Measurements from ENCODE around the gene MOGAT1.

MOGAT1 gene, protein sequence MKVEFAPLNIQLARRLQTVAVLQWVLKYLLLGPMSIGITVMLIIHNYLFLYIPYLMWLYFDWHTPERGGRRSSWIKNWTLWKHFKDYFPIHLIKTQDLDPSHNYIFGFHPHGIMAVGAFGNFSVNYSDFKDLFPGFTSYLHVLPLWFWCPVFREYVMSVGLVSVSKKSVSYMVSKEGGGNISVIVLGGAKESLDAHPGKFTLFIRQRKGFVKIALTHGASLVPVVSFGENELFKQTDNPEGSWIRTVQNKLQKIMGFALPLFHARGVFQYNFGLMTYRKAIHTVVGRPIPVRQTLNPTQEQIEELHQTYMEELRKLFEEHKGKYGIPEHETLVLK

DNA sequence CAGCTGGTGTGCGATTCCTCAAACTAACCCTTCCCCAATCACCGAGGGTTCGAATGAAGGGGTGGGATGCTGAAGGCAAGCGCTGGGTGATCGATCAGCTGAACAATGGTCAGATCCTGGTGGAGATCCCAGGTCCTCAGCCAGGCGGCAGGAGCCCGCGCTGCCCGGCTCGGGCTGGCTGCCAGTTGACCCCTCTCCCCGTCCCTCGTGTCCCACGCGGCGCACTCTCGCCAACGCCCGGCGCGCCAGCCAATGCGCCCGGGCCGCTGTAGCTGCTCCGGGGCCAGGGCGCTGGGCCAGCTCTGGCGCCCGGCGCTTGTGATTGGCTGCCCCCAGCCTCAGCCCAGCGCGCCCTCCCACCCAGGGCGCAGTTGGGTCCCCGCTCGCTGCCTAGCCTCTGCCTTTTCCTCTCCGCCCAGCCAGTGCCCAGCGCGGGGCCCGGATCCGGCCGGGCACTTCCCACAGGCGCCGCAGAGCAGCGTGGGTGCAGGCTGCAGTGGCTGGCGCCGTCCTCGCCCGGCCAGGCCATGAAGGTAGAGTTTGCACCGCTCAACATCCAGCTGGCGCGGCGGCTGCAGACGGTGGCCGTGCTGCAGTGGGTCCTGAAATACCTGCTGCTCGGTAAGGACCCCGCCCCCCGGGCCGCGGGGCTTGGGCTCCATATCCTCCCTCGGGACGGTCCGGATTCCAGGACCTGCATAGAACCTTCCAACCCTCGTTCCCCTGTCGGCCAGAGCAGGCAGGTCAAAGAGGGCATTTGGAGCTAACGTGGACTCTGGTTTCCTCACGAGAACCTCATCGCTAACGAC lies at the start of gene MOGAT1:
Gene MOGAT1, plus strand, starts transcription at position 400 of the 809 bp plus-strand sequence. Its CDS starts 128 bp downstream, at position 528.
- peak; percentile 6 for DNase-seq

DNA sequence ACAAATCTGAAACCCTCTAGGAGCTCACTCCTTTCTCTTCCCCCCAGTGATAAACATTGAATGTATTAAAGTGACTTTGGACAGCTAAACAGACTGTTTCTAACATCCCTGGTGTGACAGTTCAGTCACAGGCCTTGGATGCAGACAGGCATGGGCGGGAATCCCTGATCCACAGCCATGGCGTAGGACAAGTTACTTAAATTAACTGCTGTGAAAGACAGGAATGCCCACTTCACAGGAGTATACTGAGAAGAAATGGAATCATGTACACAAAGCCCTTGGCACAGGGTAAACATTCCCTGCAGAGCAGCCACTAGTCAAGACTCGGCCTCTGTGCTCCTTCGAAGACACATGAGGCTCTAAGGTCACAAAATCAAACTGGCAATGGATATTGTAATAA lies 49.6 kb upstream of the MOGAT1 start:
- no peak for DNase-seq

DNA sequence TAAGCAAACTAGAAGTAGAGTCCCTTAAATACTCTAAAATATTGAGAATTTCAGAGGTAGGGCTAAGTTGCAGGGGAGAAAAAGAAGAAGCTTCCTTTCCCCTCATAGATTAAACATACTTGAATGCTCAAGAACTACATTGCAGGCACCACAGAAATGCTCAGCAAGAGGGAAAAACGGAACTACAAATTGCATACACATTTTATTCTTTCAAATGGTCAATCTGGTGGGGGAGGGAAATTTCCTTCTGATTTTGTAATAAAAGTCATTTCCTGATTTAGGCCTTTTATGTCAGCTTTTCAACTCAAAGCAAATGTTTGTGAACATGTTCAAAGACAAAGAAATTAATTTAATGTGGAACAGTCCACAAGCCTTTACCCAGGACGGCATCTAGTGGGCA lies 48.5 kb upstream of the MOGAT1 start:
- no peak for DNase-seq

DNA sequence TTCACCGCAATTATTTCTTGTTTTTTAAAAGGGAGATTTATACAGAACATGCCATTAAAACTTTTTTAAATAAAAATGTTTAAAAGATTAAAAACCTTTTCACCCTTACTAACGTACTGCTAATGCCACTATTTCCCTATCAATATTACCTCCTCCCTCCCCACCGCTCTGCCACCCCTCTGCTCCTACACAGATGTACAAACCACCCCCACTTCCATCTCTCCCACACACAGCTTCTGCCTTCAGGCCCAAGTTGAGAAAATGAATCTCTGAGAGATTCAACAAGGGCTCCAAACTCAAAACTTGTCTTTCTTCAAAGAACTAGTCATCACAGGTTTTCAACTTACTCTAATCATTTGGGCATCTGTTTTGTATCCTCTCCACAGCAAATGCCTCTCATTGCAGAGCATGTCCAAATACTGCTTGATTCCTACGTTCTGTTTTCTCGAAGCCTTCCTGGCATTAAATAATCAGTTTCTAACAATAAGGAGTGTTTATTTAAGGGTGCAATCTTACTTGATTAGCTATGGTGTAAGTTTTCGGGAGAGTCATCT lies 47.6 kb upstream of the MOGAT1 start:
- no peak for DNase-seq

DNA sequence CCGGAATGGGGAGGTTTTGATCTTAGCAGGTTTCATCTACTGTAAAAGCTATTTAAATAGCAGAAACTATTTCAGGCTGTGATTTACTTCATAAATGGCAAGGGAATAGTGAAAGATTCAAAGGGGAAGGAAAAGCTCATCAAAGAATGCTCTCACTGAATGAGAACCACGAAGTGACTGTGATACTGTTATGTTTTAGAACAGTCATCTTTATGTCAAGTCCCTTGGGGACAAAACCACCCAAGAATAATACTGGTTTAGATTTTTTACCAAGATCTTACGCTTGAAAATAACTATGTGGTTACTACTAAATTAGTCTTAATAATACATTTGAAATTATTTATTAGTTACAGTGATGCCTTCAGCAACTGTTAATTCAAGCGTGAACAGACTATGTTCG lies 43.7 kb upstream of the MOGAT1 start:
- DNase-seq, result no peak

DNA sequence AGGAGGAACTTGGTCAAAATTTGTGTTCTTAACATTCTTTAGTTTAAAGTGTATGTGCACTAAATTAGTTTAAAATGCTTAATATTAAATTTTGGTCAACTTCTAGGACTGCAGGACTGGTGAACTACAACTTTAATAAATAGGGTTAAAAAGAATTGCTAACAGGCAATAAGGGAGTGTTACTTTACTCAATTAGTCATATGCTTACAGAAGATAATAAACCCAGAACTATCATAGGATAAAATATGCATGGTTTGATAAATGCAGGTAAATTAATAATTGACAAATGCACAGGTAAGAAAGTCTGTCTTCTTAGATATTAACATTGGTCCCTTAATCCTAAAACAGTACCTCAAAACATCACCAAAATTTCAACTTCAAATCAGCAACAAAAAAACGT lies 36.2 kb upstream of the MOGAT1 start:
- no peak for DNase-seq

DNA sequence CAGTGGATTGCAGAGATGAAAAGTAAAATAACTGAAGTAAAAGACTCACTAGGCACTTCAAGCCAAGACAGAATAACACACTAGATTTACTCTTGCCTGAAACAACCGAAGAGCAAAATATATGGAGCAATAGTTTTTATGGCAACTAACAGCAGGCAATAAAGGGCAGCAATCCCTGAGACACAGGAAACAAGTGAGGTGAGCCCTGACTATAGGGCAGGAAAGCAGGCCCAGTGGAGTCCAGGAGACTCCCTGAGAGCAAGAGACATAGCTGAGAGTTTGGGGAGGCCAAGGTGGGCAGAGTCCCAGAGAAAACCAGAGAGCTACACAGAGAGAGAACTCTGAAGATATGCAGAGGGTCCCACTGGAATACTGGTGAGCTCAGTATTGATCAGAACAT lies 34.4 kb upstream of the MOGAT1 start:
- no peak for DNase-seq

DNA sequence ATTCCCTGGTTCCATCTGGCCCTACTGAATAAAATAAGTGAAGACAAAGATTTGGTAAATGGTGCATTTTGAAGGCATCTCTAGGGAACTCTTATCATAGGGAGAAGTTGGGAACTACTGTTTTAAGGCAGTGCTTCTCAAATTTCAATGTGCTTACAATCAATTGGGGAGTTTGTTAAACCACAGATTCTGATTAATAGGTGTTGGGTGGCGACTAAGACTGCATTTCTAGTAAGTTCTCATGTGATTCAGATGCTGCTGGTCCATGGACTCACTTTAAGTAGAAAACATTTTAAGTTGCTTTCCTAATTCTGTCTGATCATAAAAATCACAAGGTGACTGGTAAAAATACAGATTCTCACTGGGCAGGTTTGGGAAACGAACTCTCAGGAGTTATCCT lies 30.1 kb upstream of the MOGAT1 start:
- DNase-seq, result no peak

DNA sequence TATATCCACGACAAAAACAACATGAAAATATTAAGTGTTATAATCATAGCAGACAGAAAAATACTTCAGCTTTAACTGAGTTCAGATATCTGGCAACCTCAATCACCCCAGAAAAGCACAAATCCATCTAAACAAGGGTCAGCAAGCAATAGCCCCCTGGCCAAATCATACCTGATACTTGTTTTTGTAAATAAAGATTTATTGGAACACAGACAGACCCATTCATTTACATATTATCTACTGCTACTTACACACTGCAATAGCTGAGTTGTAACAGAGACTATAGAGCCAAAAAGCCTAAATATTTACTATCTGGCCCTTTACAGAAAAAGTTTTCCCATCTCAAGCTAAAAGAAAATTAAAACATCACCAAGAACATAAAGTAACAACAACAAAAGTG lies 28.3 kb upstream of the MOGAT1 start:
- no peak for DNase-seq

DNA sequence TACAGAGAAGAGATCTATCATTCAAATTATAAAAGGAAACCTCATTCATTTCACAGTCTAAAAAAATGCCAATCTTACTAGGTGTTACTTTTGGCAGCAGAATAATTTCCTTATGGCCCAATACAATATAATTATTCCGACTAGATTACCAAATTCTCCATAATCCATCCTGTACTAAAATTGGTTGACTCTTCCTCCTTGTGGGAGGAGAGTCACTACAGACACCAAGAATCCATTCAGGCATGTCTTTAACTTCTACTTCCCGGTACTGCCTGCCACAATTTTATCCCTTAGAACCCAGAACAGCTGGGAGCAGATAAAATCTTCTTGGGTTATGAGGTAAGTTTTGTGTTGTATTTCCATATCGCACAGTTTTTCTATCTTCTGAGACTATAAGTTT lies 25.4 kb upstream of the MOGAT1 start:
- DNase-seq, result no peak

DNA sequence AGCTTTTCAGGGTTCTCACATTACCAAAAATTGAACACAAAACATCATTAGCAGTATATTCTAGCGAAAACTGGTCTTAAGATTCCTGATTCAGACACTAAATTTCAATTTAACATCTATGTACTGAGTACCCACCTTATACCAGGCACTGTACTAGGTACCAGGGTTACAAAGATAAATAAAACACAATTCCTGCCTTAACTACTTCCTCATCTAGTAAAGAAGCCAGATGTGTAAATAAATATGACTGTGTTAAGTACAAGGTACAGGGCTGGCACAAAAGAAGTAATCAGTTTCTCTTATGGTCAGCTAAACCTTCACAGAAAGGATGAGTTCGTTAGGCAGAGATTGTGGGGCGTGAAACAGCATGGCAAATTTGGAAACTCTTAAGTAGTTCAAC lies 21.7 kb upstream of the MOGAT1 start:
- DNase-seq, result no peak

DNA sequence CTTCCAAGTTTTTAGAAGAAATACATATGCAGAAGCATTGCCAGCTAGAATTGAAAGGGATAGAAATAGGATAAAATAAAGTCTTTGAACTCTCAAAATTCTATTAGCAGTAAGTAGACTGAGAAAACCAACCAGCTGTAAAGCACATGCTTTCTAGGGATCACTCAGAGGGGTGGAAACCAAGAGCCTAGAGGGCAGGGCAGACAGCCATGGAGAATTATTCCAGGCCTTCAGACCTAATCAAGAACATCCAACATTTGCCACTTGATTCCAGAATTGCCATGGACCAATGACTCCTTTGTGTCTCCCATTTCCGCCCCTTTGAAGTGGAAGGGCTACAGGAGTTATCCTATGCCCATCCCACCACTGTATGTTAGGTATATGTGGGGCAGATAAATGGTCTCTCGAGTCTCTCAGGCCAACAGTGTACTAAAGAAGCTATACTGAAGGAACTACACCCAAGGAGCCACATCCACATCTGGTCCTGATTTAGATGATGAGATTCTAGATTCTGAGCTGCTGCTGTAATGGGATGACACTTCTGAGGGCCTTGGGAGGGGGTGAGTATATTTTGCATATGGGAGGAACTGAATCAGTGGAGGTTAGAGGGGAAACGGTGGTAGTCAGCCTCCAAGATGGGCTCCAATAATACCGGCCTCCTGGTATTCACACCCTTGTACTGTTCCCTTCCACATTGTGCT lies 19.6 kb upstream of the MOGAT1 start:
- DNase-seq, result no peak

DNA sequence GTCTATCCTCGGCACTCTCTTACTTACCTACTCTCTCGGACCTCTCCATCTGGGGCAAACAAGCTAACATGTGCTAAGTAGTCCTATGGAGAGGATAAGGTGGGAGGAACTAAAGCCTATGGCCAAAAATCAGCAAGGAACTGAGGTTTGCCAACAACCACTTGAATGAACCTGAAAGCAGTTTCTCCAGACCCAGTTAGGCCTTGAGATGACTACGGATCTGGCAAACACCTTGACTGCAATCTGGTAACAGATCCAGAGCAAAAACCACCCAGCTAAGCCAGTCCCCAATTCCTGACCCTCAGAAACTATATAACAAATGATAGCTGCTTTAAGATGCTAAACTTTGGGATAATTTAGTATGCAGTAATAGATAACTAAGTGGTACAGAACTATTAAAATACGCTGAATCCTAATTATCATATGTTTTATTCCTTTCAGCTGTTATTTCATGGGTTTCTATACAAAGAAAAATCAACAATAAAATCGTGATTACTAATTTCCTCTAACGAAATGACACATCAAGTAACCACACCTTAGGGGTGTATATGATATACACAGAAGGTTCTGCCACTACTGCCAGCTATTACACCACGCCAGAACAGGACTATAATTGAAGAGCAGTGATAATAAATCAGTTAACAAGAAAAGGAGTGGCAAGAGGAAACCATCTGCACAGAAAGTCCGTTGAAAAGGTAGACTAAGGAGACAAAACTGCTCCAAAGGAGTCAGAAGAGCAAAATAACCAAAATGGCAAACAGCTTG lies 18.8 kb upstream of the MOGAT1 start:
- no peak for DNase-seq

DNA sequence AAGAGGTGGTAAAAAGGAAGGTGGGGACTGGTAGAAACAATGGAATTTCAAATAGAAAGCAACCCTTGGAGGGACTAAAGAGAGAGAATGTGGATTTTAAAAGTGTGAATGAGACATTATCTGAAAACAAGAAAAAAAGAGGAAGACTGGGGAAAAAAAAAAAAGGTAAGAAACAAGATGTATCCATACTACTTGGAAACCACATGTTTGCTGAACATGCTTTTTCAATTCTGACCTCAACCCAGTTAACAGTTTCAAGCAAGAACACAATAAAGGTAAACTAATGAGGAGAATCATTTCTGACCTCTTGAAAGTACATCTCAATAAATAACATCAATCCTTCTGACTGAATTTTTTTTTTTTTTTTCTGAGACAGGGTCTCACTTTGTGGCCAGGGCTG lies 18.2 kb upstream of the MOGAT1 start:
- no peak for DNase-seq

DNA sequence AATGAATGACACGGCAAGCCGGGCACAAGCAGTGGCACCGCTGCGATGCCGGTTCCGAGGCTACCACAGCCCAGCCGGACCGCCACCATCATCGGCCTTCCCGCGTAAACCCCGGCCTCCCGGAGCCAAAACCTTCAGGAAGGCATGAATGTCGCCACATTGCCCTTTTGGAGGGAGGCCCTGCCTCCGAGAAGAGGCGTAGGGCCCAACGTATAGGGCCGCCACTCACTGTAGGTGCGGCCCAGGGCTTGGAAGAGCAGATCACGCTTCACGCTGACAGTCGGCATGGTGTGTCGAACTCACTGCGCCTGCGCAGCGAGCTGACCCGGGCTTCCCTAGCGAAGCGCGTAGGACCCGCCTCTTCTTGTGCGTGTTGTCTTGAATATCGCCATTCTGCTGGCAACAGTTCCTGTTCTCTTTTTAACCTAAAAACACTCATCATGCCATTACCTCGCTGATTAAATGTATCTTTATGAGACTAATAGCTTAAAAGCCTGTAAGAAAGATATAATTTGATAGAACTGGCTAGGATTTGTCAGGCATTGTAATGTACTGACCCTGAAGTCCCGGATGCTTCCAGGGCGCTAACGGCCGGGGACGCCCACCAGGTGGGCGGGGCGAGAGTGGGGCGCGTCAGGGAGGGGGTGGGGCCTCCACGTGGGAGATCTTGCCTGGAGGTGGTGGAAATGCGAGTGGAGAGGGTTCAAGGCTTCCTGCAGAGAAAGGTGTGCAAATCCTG lies 15.5 kb upstream of the MOGAT1 start, which contains the start of gene FARSB:
Gene FARSB, minus strand, starts transcription at position 306 of the 739 bp plus-strand sequence. Its CDS starts 19 bp downstream, at position 287.
- DNase-seq, result peak; percentile 94

DNA sequence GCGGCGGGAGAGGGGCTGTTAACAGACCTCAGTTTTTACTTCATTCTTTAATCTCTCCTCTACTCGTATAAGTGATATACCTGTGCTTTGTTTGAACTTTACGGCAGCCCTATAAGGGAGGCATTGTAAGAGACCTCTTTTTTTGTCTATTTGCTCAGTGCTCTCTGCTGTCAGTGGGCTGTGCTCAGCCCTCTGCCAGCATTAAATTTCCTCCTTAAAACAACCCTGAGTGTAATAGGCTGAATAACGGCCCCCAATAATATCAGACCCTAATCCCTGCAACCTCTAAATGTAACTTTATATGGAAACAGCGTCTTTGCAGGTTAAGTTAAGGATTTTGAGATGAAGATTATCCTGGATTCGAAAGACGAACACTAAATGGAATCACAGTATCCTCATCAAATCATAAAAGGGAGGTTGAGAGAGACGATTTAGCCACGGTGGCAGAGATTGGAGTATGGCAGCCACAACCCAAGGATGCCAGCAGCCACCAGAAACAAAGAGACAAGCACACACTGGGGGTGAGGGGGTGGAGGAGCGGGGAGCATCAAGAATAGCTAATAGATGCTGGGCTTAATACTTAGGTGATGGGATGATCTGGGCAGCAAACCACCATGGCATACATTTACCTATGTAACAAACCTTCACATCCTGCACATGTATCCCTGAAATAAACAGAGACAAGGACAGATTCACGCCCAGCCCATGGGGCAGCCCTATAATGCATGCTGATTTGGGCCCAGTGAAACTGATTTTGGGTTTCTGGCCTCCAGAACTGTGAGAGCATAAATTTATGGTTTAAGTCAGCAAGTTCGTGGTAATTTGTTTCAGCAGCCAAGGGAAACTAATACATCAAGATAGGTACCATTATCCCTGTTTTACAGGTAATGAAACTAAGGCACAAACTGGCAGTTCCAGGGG lies 14.7 kb upstream of the MOGAT1 start:
- DNase-seq, result peak; percentile 21

DNA sequence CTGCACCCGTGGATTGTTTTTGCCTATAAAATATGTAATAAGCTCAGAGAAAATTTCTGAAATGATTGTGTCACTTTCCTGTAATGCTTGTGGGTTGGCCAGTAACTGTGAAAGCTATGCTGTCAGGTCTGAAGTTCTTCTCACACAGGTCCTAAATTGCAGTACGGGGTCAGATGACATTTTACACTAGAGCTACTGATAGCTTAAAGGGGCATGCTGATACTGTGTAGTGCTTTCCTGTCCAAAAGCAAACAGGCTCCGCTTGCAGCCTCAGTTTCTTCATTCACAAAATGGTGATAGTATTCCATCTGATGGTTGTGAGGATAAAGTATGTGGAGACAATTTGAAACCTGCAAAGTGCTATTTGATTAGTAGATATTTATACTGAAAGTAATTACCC lies 8.0 kb upstream of the MOGAT1 start:
- DNase-seq, result no peak

DNA sequence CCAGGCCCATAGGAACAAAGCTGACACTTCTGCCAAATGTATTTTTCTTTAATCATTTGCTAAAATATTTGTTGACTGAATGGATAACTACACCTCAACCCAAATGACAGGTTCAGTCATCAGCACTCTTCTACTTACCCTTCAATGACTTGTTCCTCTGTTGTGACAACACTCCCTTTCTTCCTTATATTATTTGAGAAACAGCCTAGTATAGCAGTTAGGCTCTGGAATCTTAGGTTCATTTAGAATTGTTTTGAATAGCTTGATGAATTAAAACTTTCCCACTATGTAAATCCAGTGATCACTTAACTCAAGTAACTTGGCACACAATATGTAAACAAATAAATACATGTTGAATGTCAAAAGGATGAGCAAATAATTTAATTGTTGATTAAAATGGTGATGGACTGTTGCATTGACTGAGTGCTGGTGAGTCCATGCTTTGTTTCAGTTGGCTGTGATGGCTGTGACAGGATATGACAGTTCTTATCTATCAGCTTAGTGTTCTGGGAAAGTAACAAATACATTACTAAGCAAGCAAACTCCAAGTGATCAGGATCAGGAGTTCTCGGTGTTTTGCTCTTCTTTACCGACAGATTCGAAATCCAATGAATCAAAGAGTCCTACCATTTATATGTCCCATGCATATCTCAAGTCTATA lies 2.8 kb upstream of the MOGAT1 start:
- no peak for DNase-seq

DNA sequence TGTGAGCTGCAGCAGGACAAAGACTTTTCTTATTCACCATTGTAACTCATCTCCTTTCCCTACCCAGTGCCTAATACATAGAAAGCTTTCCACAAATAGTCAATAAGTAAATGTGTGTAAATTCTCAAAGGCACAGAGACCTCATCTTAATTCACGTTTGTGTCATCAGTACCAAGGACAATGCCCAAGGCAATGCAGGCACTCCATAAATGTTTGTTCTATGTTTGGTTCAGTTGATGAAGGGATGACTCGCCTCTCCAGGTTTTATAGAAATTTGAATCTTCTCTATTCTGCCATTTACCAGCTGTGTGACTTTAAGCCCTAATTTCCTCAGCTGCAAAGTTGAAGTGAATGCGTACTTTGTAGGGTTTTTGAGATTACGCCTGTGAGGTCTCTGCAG lies 2.1 kb upstream of the MOGAT1 start:
- no peak for DNase-seq
